Activated T-helper 1 cell treated with anti-CD3 and anti-CD28 coated beads, Interleukin-12 subunit alpha, Interleukin-12 subunit beta, Interleukin-2, Interleukin-4 antibody, amounts not matched to agents 30 ng/mL and 10 ng/mL and 1 ng/mL, durations not matched to agents 14 hours and 24 hours and 36 hours (primary cell): ENCODE results near the gene HSH2D. TPM values are rescaled to one million over a fixed set of nuclear protein-coding genes. Genes with fewer than 3 reads are reported as not detected.

Experiments used
- DNase-seq: peaks from one replicate; pipeline ENCODE4 v3.0.0; 2021; ENCODE audit warnings: low spot score
- H3K27ac Mint-ChIP-seq: one replicate; pipeline ENCODE4 v1.8.0; 2021; ENCODE audit warnings: mild to moderate bottlenecking, mixed read lengths
- H3K27me3 Mint-ChIP-seq: one replicate; pipeline ENCODE4 v1.8.0; 2022; ENCODE audit warnings: mild to moderate bottlenecking, moderate library complexity, mixed read lengths; ENCODE audit not compliant: insufficient read depth
- H3K36me3 Mint-ChIP-seq: one replicate; pipeline ENCODE4 v1.8.0; 2021; ENCODE audit warnings: low read depth, mixed read lengths
- H3K4me1 Mint-ChIP-seq: one replicate; pipeline ENCODE4 v1.8.0; 2021; ENCODE audit warnings: low read depth, mixed read lengths
- H3K4me3 Mint-ChIP-seq: one replicate; pipeline ENCODE4 v1.8.0; 2021; ENCODE audit warnings: mild to moderate bottlenecking, moderate library complexity, mixed read lengths
- H3K9me3 Mint-ChIP-seq: one replicate; pipeline ENCODE4 v1.8.0; 2021; ENCODE audit warnings: mixed read lengths
- intact Hi-C: fragments of 100-400 bp; cut with micrococcal nuclease; formaldehyde crosslinking; loops from one replicate; pipeline ENCODE4 v1.15.1; 2024
- total RNA-seq: library from RNA; stranded (reverse); gene quantifications from 2 replicates; pipeline ENCODE4 v1.2.3, GENCODE V29; 2022

The HSH2D gene
- total RNA-seq, 1 donor from 2014 or later = 35.2 TPM

DNA sequence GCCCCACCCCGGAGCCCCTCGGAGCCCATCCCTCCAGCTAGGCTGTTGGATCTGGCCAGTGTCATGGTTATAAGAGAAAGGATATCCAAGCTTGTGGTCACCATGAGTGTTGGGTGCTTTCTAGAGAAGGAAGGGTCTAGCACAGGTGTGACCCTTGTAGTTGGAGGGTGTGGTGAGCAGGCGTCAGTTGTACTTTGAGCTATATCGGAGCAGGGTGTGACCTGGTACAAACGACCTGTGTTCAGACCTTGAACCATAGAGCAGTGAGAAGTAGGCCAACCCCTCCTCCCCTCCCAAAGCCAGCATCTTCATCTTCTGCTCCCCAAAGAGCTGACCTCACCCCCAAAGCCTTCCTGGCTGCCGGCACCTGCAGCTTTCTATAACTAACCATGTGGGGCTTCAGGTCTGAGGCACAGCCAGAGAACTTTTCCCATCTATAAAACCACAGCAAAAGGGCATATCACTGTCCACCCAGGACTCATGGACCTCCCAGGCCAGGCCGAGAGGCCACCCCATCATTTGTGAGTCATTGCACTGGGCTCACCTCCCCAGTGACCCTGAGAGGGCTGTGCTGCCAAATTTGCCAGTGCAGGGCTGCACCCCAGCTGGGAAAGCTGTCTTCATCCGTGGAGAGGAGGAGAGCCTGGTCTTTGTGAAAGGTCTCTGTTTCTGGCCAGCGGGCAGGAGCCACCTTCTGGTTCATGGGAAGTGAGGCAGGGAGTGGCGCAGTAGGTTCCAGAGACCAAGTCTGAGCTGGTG is 17.6 kb upstream of the HSH2D start:
- Mint-ChIP-seq H3K27me3 (no peaks in the 10 kb centered on the region), H3K36me3 (peaks cover 67% of the 10 kb centered on the region), H3K27ac (peak overlapping the region; percentile 29), H3K9me3 (no peaks in the 10 kb centered on the region), H3K4me1 (peaks cover 8% of the 10 kb centered on the region), H3K4me3 (no peak overlapping the region)
- no peak for DNase-seq
- intact Hi-C loops = no loop called here

DNA sequence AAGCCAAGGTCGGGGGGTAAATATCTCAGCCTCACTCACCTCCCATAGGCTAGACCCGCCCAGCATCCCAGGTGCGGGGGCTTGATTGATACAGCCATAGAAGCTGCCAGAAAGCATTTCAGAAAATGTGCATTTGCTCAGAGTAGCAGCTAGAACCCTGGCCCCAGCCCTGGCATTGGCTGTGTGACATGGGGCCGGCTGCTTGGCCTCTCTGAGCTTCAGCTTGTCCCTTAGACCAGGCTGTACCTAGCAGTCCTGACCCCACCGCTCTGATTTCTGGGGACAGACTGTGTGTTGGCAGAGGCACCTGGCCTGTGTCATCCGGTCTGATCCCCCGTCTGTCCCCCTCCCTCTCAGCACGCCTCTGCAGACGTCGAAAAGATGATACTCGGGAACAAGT is 16.4 kb upstream of the HSH2D start:
- Mint-ChIP-seq H3K36me3 (peaks cover 69% of the 10 kb centered on the region), H3K27ac (no peak overlapping the region)
- DNase-seq = no peak

DNA sequence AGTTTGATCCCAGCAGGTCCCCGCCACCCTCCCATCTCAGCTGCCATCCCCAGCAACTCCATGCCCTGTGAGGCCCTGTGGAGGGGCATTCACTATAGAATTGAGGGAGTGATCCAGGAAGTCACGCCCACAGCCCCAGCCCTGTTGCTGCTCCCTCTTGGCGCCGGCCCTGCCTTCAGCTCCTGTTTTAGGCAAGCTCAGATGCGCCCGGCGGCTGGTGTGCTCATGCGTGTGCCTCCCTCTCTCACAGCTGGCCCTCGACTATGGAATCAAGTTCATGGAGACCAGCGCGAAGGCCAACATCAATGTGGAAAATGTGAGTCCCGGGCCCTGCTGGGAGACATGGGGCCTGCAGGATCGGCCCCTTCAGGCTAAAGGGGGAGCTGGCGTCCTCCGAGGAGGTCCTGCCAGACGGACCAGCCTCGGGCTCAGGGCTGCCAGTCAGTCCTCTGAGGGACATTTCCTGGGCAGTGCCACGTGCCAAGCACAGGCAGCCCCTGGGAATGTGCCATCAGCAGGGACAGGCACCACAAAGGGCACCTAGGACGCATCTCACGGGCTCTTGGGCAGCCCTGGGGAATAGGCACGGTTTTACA is 15.6 kb upstream of the HSH2D start:
- intact Hi-C loops = no loop called here
- Mint-ChIP-seq H3K9me3 (peaks cover 8% of the 10 kb centered on the region), H3K4me3 (no peak overlapping the region), H3K27ac (no peak overlapping the region), H3K27me3 (no peaks in the 10 kb centered on the region), H3K4me1 (peaks cover 11% of the 10 kb centered on the region), H3K36me3 (peaks cover 72% of the 10 kb centered on the region)
- no peak for DNase-seq

More for the DNA sequence above, 16.4 kb upstream of the HSH2D start:
- intact Hi-C loops = no loop called here
- Mint-ChIP-seq H3K9me3 (peaks cover 8% of the 10 kb centered on the region), H3K27me3 (no peaks in the 10 kb centered on the region), H3K4me3 (no peak overlapping the region), H3K4me1 (peaks cover 11% of the 10 kb centered on the region)

DNA sequence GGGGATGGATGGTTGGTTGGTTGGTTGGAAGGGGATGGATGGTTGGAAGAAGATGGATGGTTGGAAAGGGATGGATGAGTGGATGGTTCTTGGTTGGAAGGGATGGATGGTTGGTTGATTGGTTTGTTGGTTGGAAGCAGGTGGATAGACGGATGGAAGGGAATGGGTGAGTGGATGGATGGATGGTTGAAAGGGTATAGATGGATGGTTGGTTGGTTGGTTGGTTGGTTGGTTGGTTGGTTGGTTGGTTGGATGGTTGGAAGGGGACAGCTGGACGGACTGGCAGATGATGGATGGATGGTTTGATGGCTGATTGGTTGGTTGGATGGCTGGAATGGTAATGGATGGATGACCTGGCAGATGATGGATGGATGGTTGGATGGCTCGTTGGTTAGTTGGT is 11.8 kb upstream of the HSH2D start:
- intact Hi-C loops = no loop called here
- no peak overlapping the region for H3K4me3 Mint-ChIP-seq
- H3K27me3 Mint-ChIP-seq = no peaks in the 10 kb centered on the region
- H3K36me3 Mint-ChIP-seq = peaks cover 67% of the 10 kb centered on the region
- peaks cover 8% of the 10 kb centered on the region for H3K9me3 Mint-ChIP-seq
- H3K27ac Mint-ChIP-seq = no peak overlapping the region
- peaks cover 23% of the 10 kb centered on the region for H3K4me1 Mint-ChIP-seq
- DNase-seq = no peak

DNA sequence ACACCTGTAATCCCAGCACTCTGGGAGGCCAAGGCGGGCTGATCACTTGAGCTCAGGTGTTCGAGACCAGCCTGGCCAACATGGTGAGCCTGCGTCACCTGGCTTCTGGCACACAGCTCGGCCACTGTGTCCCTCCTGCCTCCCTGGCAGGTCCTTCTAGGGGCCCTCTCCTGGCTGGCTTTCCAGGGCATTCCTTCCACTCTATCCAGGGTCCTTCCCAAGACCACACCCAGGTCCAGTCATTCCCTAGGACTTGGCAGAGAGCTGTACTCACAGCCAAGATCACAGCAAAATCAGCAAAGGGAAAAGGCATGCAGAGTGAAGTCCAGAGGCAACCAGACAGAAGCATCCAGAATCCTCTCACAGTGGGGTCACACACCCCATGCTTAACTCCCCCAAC is 9.7 kb upstream of the HSH2D start:
- Mint-ChIP-seq H3K4me1 (peaks cover 28% of the 10 kb centered on the region), H3K9me3 (peaks cover 8% of the 10 kb centered on the region), H3K4me3 (no peak overlapping the region), H3K36me3 (peaks cover 59% of the 10 kb centered on the region), H3K27me3 (no peaks in the 10 kb centered on the region), H3K27ac (no peak overlapping the region)
- intact Hi-C loops = no loop called here
- no peak for DNase-seq

DNA sequence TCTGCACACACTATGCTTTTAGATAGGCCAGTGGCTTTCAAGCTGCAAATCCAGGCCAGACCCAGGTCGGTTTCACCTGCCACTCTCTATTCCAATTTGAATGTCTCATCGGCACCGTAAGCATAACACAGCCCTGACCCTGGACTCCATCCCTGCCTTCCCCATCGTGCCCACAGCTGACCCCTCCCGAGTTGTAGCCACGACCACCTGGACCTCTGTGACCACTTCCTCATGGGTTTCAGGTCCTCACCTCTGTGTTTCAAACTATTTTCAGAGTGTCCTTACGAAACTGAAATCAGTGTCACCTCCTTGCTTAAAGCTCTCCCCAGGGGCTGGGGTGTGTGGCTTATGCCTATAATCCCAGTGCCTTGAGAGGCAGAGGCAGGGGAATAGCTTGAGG is 9.0 kb upstream of the HSH2D start:
- Mint-ChIP-seq H3K4me1 (peaks cover 29% of the 10 kb centered on the region), H3K36me3 (peaks cover 54% of the 10 kb centered on the region), H3K4me3 (no peak overlapping the region), H3K27ac (no peak overlapping the region), H3K27me3 (no peaks in the 10 kb centered on the region), H3K9me3 (peaks cover 8% of the 10 kb centered on the region)
- intact Hi-C loops = no loop called here
- DNase-seq = no peak

DNA sequence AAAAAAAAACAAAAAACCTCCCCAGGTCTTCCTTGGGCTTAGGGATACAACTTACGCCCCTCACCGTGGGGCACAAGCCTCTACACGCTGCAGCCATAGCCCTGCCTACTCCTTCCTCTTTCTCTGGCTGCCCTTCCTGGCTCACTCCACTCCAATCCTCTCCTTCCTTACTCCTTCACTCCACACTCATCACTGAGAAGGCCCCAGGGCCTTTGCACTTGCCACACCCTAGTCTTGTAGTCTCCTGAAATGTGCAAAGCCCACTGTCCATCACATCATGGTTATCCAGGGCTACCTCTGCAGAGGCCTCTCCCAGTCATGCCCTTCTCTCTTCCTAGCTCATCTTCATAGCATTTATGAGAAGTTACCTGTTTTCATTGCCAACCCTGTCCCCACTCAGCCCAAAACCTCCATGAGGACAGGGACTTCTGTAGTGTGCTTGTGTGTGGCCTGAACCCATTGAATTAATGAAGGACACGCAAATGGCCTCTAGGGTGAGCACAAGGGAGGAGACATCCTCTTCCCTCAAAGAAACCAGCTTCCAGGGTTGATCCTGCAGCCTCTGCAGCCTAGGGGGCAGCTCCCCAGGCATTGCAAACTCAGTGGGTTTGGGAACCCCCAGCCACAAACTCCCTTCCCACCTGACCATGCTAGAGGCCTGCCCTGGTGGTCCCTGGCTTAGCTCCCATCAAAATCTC is 7.9 kb upstream of the HSH2D start:
- Mint-ChIP-seq H3K9me3 (peaks cover 8% of the 10 kb centered on the region), H3K4me3 (no peak overlapping the region)
- intact Hi-C loops = no loop called here

DNA sequence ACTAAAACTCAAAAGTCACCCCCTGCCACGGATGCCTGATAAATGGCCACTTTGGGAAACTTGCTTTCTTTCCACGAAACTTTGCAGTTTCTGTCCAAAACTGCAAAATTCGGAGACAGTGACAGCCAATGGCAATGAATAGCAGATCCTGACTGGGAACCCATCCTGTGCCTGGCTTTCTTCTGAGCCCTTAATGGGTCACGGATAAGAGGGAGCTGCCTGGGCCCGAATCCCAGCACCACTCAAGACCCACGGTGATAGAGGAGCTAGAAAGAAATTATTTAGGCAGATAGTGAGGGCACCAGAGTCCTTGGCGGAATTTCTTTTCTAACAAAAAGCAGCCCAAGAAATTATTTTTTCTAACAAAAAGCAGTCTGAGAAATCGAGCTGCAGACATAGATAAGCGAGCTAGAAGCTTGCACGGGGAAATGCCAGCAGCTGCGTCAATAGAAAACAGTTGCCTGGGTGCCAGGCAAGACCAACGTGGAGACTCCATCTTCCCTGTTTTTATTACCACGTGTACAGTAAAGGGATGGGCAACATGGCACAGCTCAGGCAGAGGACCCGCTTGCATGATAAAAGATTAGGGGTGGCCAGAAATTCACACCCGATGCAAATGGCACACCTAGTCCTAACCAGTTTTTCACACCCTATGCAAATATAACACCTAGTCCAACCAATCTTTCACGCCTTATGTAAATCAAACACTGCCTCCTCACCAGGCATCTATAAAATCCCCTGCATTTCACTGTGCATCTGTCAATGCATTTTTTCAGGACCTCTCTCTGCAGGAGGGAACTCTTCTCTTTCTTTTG is 7.1 kb upstream of the HSH2D start:
- Mint-ChIP-seq H3K4me3 (no peak overlapping the region), H3K27me3 (no peaks in the 10 kb centered on the region), H3K4me1 (peaks cover 39% of the 10 kb centered on the region), H3K36me3 (peaks cover 38% of the 10 kb centered on the region), H3K27ac (no peak overlapping the region), H3K9me3 (peaks cover 4% of the 10 kb centered on the region)
- no peak for DNase-seq
- intact Hi-C loops = no loop called here

More for the DNA sequence above, 7.9 kb upstream of the HSH2D start:
- Mint-ChIP-seq H3K4me1 (peaks cover 36% of the 10 kb centered on the region), H3K27me3 (no peaks in the 10 kb centered on the region), H3K27ac (no peak overlapping the region), H3K36me3 (peaks cover 45% of the 10 kb centered on the region)
- no peak for DNase-seq

DNA sequence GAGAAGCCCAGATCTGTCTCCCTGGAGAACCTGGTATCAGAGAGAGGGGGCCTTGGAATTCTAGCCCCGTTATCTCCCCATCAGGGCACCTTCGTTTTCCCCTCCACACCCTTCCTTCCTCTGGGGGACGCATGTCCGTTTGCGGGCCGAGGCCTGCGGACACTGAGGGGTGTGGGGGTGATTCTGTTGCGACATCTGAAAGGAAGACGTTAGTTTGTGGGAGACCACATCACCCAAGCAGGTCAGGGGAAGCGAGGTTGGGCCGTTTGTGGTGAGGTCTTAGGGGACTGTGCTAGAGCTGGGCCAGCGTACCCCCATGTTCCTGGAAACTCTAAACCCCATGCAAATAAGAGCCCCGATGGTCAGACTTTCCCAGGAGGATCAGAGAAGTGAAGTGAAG is 3.7 kb upstream of the HSH2D start:
- H3K4me1 Mint-ChIP-seq = peaks cover 54% of the 10 kb centered on the region
- peak overlapping the region; percentile 8 for H3K4me3 Mint-ChIP-seq
- peaks cover 14% of the 10 kb centered on the region for H3K36me3 Mint-ChIP-seq
- no peak for DNase-seq
- no peaks in the 10 kb centered on the region for H3K27me3 Mint-ChIP-seq
- intact Hi-C loops = no loop called here
- no peak overlapping the region for H3K27ac Mint-ChIP-seq
- H3K9me3 Mint-ChIP-seq = no peaks in the 10 kb centered on the region

DNA sequence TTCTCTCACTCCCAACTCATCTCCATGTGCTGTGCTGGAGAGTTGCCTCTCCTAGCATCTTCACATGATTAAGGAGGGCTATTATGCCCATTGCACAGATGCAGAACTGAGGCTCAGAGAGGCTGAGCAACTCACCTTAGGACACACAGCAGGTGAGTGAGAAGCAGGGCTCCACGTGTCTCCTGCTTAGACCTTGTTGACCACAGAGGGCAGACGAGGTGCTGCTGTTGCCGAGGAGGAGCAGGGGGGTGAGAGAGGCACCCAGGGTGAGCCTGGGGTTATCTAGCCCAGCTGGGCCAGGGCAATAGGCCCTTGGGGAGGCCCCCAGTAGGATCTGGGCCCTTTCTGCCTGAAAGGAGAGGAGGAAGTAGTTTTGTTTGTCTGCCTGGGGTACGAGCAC is 2.4 kb upstream of the HSH2D start:
- intact Hi-C loops = no loop called here
- no peaks in the 10 kb centered on the region for H3K9me3 Mint-ChIP-seq
- H3K4me3 Mint-ChIP-seq = peak overlapping the region; percentile 59
- peaks cover 54% of the 10 kb centered on the region for H3K4me1 Mint-ChIP-seq
- no peaks in the 10 kb centered on the region for H3K27me3 Mint-ChIP-seq
- peaks cover 12% of the 10 kb centered on the region for H3K36me3 Mint-ChIP-seq
- DNase-seq = no peak
- peak overlapping the region; percentile 74 for H3K27ac Mint-ChIP-seq

DNA sequence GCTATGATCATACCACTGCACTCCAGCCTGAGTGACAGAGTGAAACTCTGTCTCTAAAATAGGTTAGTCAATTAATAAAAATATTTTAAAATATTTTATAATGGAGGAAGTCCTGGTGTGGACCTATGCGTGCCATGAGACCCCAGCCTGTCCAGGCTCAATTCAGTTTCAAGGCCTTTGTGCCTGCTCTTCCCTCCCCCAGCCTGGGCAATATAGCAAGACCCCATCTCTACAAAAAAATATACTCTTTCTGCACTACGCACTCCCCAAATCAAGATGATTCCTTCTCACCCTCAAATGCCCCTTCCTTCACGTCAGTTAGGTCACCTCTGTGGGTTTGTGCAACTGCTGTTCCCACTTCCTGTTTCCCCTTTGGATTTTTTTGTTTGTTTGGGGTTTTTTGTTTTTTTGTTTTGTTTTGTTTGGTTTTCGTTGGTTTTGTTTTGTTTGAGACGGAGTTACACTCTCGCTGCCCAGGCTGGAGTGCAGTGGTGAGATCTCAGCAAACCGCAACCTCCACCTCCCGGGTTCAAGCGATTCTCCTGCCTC is 1.4 kb upstream of the HSH2D start:
- H3K4me1 Mint-ChIP-seq = peaks cover 51% of the 10 kb centered on the region
- intact Hi-C loops = loop anchor here (2.0 kb wide), 2 partner anchors 23 to 43 kb away; partner anchors contain the start of gene FAM32A
- H3K36me3 Mint-ChIP-seq = peaks cover 15% of the 10 kb centered on the region
- H3K4me3 Mint-ChIP-seq = peak overlapping the region; percentile 29
- H3K27me3 Mint-ChIP-seq = no peaks in the 10 kb centered on the region
- DNase-seq = no peak
- peak overlapping the region; percentile 23 for H3K27ac Mint-ChIP-seq
- no peaks in the 10 kb centered on the region for H3K9me3 Mint-ChIP-seq

DNA sequence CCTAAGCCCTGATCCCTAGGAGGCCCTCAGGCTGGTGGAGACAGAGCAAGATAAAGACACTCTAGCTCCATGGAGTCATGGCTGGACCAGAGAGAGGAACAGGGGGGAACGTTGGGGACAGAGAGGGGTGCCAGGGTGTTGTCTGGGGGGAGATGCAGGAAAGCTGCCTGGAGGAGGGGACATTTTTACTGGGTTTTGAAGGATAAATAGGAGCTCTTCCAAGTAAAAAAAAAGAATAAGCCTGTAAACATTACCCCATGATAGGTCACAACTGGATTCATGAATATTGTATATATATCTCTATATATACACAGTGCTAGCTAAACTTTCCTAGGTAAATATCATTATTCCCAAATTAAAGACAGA is 714 bp downstream of the HSH2D start:
- H3K27me3 Mint-ChIP-seq = no peaks in the 10 kb centered on the region
- peaks cover 57% of the 10 kb centered on the region for H3K4me1 Mint-ChIP-seq
- DNase-seq = no peak
- intact Hi-C loops = loop anchor here (1.0 kb wide), 1 partner anchor 33 kb away; the partner anchor contains the start of gene RAB8A
- H3K4me3 Mint-ChIP-seq = peak overlapping the region; percentile 98
- H3K36me3 Mint-ChIP-seq = peaks cover 17% of the 10 kb centered on the region
- no peaks in the 10 kb centered on the region for H3K9me3 Mint-ChIP-seq
- H3K27ac Mint-ChIP-seq = peak overlapping the region; percentile 97
